Measurements from ENCODE around the gene TFR2.

TFR2 gene

GRCh38 chr7:100572281-100572948 lies 68.9 kb downstream of the TFR2 start:
- H3K4me3 ChIP-seq (ENCODE audit: low read length in 2 of 2) = no peak overlapping the region
- H2AFZ ChIP-seq (ENCODE audit: low read length) = no peak overlapping the region
- H3K4me2 ChIP-seq (ENCODE audit: insufficient read depth, low read length, poor library complexity, severe bottlenecking) = no peak overlapping the region
- peaks cover 5% of the 10 kb centered on the region for H3K79me1 ChIP-seq (ENCODE audit: low read depth, low read length)
- no peak overlapping the region for H3K4ac ChIP-seq (ENCODE audit: low read length)
- peak overlapping the region; percentile 80 for H3K23ac ChIP-seq (ENCODE audit: low read depth, low read length, poor library complexity)
- peaks cover 29 to 45% of the 10 kb centered on the region in 2 donors for H3K4me1 ChIP-seq (ENCODE audit: control insufficient read depth in 2 of 2, insufficient read depth in 1 of 2, low read depth in 1 of 2, low read length in 2 of 2)
- peaks cover 14 to 24% of the 10 kb centered on the region in 2 donors for H3K36me3 ChIP-seq (replicated peaks in 1 of 2; ENCODE audit: control insufficient read depth in 2 of 2, insufficient read depth in 2 of 2, low read length in 2 of 2)
- H4K91ac ChIP-seq (ENCODE audit: low read depth, low read length, poor library complexity) = no peak overlapping the region
- H2BK120ac ChIP-seq (ENCODE audit: low read depth, low read length) = no peak overlapping the region
- H2AK5ac ChIP-seq (ENCODE audit: low read depth, low read length) = peak overlapping the region; percentile 70
- no CpG with 5 or more reads among the region's 20 CpGs for WGBS, 2 donors (ENCODE audit: extremely low coverage in 2 of 2, insufficient read length in 2 of 2, insufficient replicate concordance in 1 of 2)
- no peak overlapping the region for H3K27ac ChIP-seq (replicated peaks; ENCODE audit: low read length)
- H3K27me3 ChIP-seq (ENCODE audit: control insufficient read depth in 3 of 3, insufficient read depth in 3 of 3, low read depth in 1 of 3, low read length in 3 of 3) = peaks cover 0 to 13% (median 0%) of the 10 kb centered on the region in 3 experiments
- no peak overlapping the region for H2BK5ac ChIP-seq (ENCODE audit: low read length)
- H2BK12ac ChIP-seq (ENCODE audit: low read length) = no peak overlapping the region
- DNase-seq (ENCODE audit: low spot score) = no peak
- H4K8ac ChIP-seq (ENCODE audit: low read depth, low read length) = no peak overlapping the region
- H2BK15ac ChIP-seq (ENCODE audit: low read length) = peak overlapping the region; percentile 92
- H3K14ac ChIP-seq (ENCODE audit: low read length) = peak overlapping the region; percentile 8
- H3K18ac ChIP-seq (ENCODE audit: low read length) = peak overlapping the region; percentile 71
- H3K9me3 ChIP-seq (replicated peaks in 1 of 2; ENCODE audit: control insufficient read depth in 2 of 2, insufficient read depth in 1 of 2, low read depth in 1 of 2, low read length in 2 of 2) = peaks cover 0 to 2% of the 10 kb centered on the region in 2 donors
- no peak overlapping the region for H3K9ac ChIP-seq (ENCODE audit: low read depth, low read length, poor library complexity)

GRCh38 chr7:100571829-100572116 lies 69.6 kb downstream of the TFR2 start:
- Histone ChIP-seq H3K27me3 (ENCODE audit: control insufficient read depth in 3 of 3, insufficient read depth in 3 of 3, low read depth in 1 of 3, low read length in 3 of 3) (peaks cover 0 to 13% (median 0%) of the 10 kb centered on the region in 3 experiments), H3K27ac (replicated peaks; ENCODE audit: low read length) (no peak overlapping the region), H2AK5ac (ENCODE audit: low read depth, low read length) (peak overlapping the region; percentile 58), H3K4ac (ENCODE audit: low read length) (no peak overlapping the region), H3K9me3 (replicated peaks in 1 of 2; ENCODE audit: control insufficient read depth in 2 of 2, insufficient read depth in 1 of 2, low read depth in 1 of 2, low read length in 2 of 2) (peaks cover 0 to 2% of the 10 kb centered on the region in 2 donors), H2BK15ac (ENCODE audit: low read length) (peak overlapping the region; percentile 2), H2BK5ac (ENCODE audit: low read length) (no peak overlapping the region), H4K8ac (ENCODE audit: low read depth, low read length) (no peak overlapping the region), H3K4me3 (ENCODE audit: low read length in 2 of 2) (no peak overlapping the region), H3K36me3 (replicated peaks in 1 of 2; ENCODE audit: control insufficient read depth in 2 of 2, insufficient read depth in 2 of 2, low read length in 2 of 2) (peaks cover 14 to 21% of the 10 kb centered on the region in 2 donors), H3K9ac (ENCODE audit: low read depth, low read length, poor library complexity) (no peak overlapping the region), H4K91ac (ENCODE audit: low read depth, low read length, poor library complexity) (no peak overlapping the region), H3K4me1 (ENCODE audit: control insufficient read depth in 2 of 2, insufficient read depth in 1 of 2, low read depth in 1 of 2, low read length in 2 of 2) (peaks cover 29 to 50% of the 10 kb centered on the region in 2 donors), H3K4me2 (ENCODE audit: insufficient read depth, low read length, poor library complexity, severe bottlenecking) (no peak overlapping the region), H2AFZ (ENCODE audit: low read length) (no peak overlapping the region), H2BK12ac (ENCODE audit: low read length) (no peak overlapping the region), H3K18ac (ENCODE audit: low read length) (peak overlapping the region; percentile 62), H2BK120ac (ENCODE audit: low read depth, low read length) (no peak overlapping the region), H3K14ac (ENCODE audit: low read length) (no peak overlapping the region), H3K79me1 (ENCODE audit: low read depth, low read length) (peaks cover 5% of the 10 kb centered on the region), H3K23ac (ENCODE audit: low read depth, low read length, poor library complexity) (no peak overlapping the region)
- no peak for DNase-seq (ENCODE audit: low spot score)
- no CpG with 5 or more reads among the region's 2 CpGs for WGBS, 2 donors (ENCODE audit: extremely low coverage in 2 of 2, insufficient read length in 2 of 2, insufficient replicate concordance in 1 of 2)

- DNase-seq (ENCODE audit: low spot score) = no peak
- no peak overlapping the region for H2AFZ ChIP-seq (ENCODE audit: low read length)
- H2BK5ac ChIP-seq (ENCODE audit: low read length) = peak overlapping the region; percentile 39
- H2AK5ac ChIP-seq (ENCODE audit: low read depth, low read length) = peak overlapping the region; percentile 83
- H3K4ac ChIP-seq (ENCODE audit: low read length) = no peak overlapping the region
- peak overlapping the region; percentile 43 for H2BK15ac ChIP-seq (ENCODE audit: low read length)
- no peak overlapping the region for H3K14ac ChIP-seq (ENCODE audit: low read length)
- H2BK12ac ChIP-seq (ENCODE audit: low read length) = no peak overlapping the region
- peaks cover 29 to 51% of the 10 kb centered on the region in 2 donors for H3K4me1 ChIP-seq (ENCODE audit: control insufficient read depth in 2 of 2, insufficient read depth in 1 of 2, low read depth in 1 of 2, low read length in 2 of 2)
- peaks cover 5% of the 10 kb centered on the region for H3K79me1 ChIP-seq (ENCODE audit: low read depth, low read length)
- no peak overlapping the region for H4K8ac ChIP-seq (ENCODE audit: low read depth, low read length)
- H3K4me3 ChIP-seq (ENCODE audit: low read length in 2 of 2) = no peak overlapping the region
- H3K9me3 ChIP-seq (replicated peaks in 1 of 2; ENCODE audit: control insufficient read depth in 2 of 2, insufficient read depth in 1 of 2, low read depth in 1 of 2, low read length in 2 of 2) = peaks cover 0 to 2% of the 10 kb centered on the region in 2 donors
- no peak overlapping the region for H3K27ac ChIP-seq (replicated peaks; ENCODE audit: low read length)
- peak overlapping the region; percentile 72 for H3K9ac ChIP-seq (ENCODE audit: low read depth, low read length, poor library complexity)
- H3K36me3 ChIP-seq (replicated peaks in 1 of 2; ENCODE audit: control insufficient read depth in 2 of 2, insufficient read depth in 2 of 2, low read length in 2 of 2) = peaks cover 11 to 15% of the 10 kb centered on the region in 2 donors
- WGBS, 2 donors (ENCODE audit: extremely low coverage in 2 of 2, insufficient read length in 2 of 2, insufficient replicate concordance in 1 of 2) = no CpG with 5 or more reads among the region's 26 CpGs
- peaks cover 0 to 13% (median 0%) of the 10 kb centered on the region in 3 experiments for H3K27me3 ChIP-seq (ENCODE audit: control insufficient read depth in 3 of 3, insufficient read depth in 3 of 3, low read depth in 1 of 3, low read length in 3 of 3)
- no peak overlapping the region for H2BK120ac ChIP-seq (ENCODE audit: low read depth, low read length)
- peak overlapping the region; percentile 83 for H3K23ac ChIP-seq (ENCODE audit: low read depth, low read length, poor library complexity)
- H3K18ac ChIP-seq (ENCODE audit: low read length) = peak overlapping the region; percentile 82
- no peak overlapping the region for H3K4me2 ChIP-seq (ENCODE audit: insufficient read depth, low read length, poor library complexity, severe bottlenecking)
- no peak overlapping the region for H4K91ac ChIP-seq (ENCODE audit: low read depth, low read length, poor library complexity)
Measured at GRCh38 chr7:100570954-100571828, 70.2 kb downstream of the TFR2 start.

Measured in neuronal stem cell (in vitro differentiated cells).